IPS-NIHi7 (cell line): Measurements from ENCODE around the gene CYP46A1.

ENCODE experiments used
- DNase-seq: peaks from one replicate; pipeline ENCODE4 v3.0.0; 2012; ENCODE audit warnings: mixed read lengths; ENCODE audit errors: extremely low spot score

CYP46A1 gene

GRCh38 chr14:99673305-99674063 lies 10.6 kb upstream of the CYP46A1 start:
- no peak for DNase-seq

GRCh38 chr14:99674064-99674650 lies 9.9 kb upstream of the CYP46A1 start:
- no peak for DNase-seq

GRCh38 chr14:99674776-99675381 lies 9.2 kb upstream of the CYP46A1 start:
- no peak for DNase-seq

DNA sequence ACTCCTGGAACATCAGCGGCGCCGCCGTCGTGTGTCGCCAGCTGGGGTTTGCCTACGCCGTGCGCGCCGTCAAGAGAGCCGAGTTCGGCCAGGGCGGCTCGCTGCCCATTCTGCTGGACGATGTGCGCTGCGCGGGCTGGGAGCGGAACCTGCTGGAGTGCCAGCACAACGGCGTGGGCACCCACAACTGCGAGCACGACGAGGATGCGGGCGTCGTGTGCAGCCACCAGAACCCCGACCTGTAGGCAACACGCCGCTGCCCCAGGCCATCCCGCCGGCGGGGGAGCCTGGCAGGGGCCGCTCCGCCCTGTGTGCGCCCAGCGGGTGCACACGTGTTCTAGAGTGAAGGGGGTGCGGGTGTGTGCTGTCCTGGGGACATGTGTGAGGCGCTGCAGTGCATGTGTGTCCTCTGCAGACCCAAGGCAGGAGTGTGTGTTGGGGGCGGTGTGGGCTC lies 8.7 kb upstream of the CYP46A1 start:
- DNase-seq, result no peak

- DNase-seq, result no peak
Measured at GRCh38 chr14:99675951-99676350, 8.1 kb upstream of the CYP46A1 start.

- DNase-seq, result no peak
Measured at GRCh38 chr14:99676657-99677056, 7.4 kb upstream of the CYP46A1 start.

- DNase-seq, result no peak
Measured at GRCh38 chr14:99677231-99678140, 6.6 kb upstream of the CYP46A1 start.

GRCh38 chr14:99678198-99678597 lies 5.9 kb upstream of the CYP46A1 start:
- DNase-seq, result no peak

- no peak for DNase-seq
Measured at GRCh38 chr14:99679111-99679510, 5.0 kb upstream of the CYP46A1 start.

- no peak for DNase-seq
Measured at GRCh38 chr14:99679543-99679942, 4.6 kb upstream of the CYP46A1 start.

DNA sequence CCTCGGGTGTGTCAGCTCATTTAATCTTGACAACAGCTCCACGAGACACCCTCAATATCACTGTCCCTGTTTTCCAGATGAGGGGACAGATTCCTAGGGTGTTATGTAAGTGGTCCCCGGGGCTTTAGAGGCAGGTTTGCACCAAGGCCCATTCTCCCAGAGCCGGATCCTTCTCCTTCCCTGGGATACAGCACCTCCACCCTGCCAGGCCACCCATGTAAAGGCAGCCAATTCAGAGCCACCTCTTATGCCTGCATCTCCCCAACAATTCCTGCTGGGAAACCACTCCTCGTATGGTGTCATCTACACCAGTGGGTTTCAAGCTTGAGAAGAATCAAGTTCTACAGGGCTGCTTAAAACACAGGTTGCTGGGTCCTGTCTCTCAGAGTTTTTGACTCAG lies 4.1 kb upstream of the CYP46A1 start:
- no peak for DNase-seq

- no peak for DNase-seq
Measured at GRCh38 chr14:99681101-99681831, 2.8 kb upstream of the CYP46A1 start.

DNA sequence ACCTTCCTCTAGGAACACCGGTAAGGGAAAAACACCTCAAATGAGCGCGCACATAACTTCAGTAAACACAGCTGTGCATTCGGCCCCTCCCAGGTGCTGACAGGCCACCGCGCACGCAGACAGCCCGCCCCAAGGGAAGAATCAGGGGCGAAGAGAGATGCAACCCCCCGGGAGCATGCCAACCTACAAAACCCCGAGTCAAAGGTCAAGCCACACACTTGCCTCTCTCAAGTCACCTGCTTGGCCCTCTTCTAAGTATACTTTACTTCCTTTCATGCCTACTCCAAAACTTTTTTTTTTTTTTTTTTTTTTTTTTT lies 2.3 kb upstream of the CYP46A1 start:
- no peak for DNase-seq

- DNase-seq, result peak; percentile 86
Measured at GRCh38 chr14:99682809-99683618, 1.1 kb upstream of the CYP46A1 start.

GRCh38 chr14:99684410-99684934 lies 374 bp downstream of the CYP46A1 start:
- DNase-seq, result no peak

DNA sequence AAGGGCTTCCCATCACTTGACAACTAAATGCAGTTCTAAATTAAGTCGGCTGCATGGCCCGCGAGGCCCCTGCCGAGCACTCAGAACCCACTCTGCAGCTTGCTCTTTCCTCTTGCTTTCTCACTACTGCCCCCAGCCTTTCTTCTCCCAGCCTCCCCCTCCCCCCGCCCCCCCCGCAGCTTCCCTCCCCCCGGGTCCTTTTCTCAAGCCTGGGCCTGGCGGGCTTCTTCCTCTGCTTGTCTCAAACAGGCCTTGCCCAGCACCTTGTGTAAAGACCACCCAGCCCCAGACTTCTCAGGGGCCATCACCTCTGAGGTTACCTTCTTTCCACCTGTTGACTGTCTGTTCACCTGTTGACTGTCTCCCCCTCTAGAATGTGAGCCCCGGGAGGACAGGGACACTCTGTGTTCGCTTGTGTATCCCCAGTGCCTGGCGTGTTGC lies 1.1 kb downstream of the CYP46A1 start:
- no peak for DNase-seq

DNA sequence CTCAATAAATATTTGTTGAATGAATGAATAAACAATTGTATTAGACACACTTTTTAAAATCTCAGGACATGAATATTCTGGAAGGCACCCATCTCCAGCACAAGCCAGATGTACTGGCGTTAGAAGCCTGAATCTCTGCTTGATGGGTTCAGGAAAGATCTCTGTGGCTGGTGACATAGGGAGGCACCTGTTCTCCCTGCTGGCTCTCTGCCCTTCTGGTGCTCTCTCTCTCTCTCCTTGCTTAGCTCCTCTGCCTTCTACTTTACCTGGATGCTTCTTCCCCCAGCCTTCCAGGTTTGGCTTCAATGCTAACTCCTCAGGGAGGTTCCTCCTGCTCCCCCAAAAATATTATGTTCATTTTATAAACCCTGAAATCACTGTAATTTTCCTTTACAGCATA lies 1.5 kb downstream of the CYP46A1 start:
- no peak for DNase-seq

GRCh38 chr14:99686557-99687283 lies 2.6 kb downstream of the CYP46A1 start:
- DNase-seq, result no peak
